ENCODE results near the gene JARID2.
"Not testable (repeated sequence)": the region's sequence is repeated elsewhere in the genome, so short reads cannot be mapped to it uniquely, and the experiment has no call there.

Gene JARID2

DNA sequence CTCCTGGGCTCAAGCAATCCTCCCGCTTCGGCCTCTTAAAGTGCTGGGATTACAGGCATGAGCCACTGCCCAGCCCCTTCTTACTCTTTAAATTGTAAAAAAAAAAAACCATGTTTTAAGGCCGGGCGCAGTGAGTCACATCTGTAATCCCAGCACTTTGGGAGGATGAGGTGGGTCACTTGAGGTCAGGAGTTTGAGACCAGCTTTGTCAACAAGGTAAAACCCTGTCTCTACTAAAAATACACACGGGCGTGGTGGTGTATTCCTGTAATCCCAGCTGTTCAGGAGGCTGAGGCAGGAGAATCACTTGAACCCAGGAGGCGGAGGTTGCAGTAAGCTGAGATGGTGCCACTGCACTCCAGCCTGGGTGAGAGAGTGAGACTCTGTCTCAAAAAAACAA is 43.6 kb downstream of the JARID2 start:
- not testable (repeated sequence) for DNase-seq (ENCODE audit: low read depth)

DNA sequence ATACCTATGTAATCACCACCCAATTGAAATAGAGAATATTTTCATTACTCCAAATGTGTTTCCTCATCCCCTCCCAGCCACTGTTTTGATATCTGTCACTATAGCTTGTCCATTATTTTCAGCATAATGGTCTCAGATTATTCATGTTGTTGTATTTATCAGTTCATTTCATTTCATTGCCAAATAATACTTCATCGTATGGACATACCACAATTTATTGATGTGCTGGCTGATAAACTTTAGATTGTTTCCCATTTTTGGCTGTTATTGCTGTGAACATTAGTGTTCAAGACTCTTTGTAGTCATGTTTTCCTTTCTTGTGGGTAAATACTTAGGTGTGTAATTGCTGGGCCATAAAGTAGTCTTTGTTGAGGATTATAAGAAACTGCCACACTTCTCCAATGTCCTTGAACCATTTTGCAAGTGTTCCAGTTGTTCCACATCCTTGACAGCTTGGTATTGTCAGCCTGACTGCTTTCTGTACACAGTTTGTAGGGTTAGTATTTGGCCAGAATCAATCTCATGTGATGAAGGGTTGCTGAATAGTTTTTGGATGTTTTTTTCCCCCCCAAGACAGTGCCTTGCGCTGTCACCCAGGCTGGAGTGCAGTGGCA is 44.3 kb downstream of the JARID2 start:
- DNase-seq (ENCODE audit: low read depth) = no peak

DNA sequence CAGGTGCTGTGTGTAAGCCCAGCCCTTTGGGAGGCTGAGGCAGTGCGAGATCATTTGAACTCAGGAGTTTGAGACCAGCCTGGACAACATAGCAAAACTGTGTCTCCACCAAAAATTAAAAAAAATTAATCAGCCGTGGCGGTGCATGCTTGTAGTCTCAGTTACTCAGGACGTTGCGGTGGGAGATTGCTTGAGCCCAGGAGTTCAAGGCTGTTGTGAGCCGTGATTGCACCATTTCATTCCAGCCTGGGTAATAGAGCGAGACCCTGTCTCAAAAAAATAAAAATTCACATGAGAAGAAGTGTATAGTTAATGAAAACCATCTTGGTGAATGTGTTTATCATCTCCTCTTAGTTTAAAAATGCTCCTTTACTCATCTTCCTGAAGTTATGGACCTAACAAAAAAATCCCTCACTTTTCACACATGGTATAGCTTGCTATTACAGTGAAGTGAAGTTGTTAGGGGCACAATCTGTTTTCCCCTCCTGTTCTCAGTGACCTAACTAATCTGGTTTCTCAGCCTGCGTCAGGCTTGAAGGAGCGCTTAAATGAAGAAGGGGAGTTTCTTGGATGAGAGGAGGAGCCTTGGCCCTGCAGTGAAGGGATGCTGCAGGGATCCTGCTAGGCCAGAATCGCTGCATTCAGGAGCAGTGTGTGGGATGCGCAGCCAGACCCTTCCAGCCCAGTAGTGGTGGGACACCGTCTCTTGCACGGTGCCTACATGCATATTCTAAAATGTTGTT is 45.3 kb downstream of the JARID2 start:
- DNase-seq (ENCODE audit: low read depth) = no peak

- no peak for DNase-seq (ENCODE audit: low read depth)
Measured at GRCh38 chr6:15292721-15293302, 46.9 kb downstream of the JARID2 start.

DNA sequence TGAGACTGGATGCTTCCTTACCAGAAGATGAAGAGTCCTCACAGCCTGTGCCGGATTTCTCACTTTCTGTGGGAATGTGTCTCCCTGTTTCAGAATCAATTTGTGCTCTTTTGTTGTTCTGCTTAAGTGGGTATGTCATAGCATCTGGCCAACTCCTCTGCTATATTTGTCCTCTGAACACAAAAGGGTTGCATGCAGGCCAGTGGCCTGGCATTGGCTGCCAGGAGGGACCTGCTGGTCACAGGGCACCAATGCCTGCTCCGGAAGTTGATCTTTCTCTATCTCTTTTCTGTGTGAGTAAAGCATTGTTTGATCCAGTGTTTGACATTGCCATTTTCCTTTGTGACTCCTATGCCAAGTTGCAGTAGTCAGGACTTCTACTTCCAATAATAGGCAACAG is 47.8 kb downstream of the JARID2 start:
- DNase-seq (ENCODE audit: low read depth) = no peak

DNA sequence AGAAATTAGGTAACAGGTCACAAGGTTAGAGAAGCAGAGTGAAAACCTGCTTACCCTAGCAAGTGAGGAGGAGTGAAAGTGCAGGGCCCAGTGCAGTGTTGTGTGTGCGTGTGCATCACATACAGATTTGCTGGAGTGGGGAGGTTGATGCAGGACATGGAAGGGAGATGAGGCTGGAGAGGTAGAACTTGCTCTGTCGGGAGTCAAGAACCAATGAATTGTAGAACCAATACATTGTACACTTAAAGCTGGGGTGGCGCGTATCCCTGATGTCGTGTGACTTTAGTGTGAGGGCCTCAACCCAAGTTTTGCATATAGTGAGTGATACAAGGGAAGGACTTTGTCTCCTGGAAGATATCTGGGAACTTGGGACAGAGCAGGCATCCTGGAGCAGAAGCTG is 48.6 kb downstream of the JARID2 start:
- no peak for DNase-seq (ENCODE audit: low read depth)

DNA sequence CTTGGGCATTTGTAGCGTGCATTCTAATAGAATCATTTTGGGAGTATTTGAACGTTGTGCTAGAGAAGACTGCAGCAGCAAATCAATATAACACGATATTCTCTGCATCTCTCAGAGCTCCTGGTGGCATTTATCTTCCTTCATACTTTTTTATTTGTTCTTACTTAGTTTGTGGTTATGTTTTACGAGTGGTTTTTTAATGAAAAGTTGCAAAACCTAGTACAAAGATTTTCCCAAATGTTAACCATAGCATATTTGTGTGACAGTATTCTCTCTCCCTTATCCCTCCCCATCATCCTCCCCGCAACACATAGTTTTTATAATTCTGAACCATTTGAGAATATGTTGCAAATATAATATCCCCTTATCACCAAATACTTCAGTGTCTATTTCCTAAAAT is 50.4 kb downstream of the JARID2 start:
- DNase-seq (ENCODE audit: low read depth) = no peak

DNA sequence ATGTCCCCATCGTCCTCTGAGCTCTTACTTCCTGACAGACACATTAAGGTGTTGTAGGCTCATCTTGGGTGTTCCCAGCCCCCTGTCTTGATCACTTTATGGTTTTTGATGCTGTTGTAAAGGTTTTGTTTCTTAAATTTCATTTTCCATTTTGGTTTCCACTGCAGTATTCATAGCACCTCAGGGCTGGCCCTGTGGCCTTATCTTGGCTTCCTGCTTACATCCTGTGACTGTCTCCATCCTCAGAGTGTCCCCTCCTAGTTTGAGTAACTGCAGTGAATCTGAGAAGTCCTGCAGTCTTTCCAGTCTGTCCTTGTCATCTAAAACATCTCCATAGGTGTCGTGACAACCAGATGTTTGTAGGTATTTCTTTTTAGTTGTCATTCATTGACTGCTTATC is 50.9 kb downstream of the JARID2 start:
- DNase-seq (ENCODE audit: low read depth) = no peak

GRCh38 chr6:15297167-15297566 is 51.3 kb downstream of the JARID2 start:
- DNase-seq (ENCODE audit: low read depth) = not testable (repeated sequence)

DNA sequence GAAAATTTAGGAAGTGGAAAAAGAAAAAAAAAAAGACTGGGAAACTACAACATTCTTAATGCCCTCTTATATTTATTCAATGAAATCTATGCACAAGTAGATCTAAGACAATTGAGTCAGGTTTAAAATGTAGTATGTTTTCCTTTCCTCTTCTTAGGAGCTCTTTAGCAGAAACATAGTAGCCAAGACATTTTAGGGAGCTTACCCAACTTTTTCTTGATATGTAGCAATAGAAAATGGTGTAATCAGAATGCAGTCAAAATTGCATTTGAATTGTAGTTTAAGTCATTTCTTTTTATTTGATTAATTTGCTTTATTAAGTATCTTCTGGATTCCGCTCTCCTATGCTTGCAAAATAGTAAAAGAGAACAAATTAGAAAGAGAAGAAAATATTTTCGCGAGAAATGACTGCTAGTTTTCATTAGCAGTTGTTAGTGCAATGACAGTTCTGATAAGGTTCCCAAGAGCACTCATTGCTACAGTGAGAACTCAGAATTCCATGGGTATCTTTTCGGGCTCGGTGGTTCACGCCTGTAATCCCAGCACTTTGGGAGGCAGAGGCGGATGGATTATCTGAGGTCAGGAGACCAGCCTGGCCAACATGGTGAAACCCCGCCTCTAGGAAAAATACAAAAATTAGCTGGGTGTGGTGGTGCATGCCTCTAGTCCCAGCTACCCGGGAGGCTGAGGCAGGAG is 52.2 kb downstream of the JARID2 start:
- no peak for DNase-seq (ENCODE audit: low read depth)

DNA sequence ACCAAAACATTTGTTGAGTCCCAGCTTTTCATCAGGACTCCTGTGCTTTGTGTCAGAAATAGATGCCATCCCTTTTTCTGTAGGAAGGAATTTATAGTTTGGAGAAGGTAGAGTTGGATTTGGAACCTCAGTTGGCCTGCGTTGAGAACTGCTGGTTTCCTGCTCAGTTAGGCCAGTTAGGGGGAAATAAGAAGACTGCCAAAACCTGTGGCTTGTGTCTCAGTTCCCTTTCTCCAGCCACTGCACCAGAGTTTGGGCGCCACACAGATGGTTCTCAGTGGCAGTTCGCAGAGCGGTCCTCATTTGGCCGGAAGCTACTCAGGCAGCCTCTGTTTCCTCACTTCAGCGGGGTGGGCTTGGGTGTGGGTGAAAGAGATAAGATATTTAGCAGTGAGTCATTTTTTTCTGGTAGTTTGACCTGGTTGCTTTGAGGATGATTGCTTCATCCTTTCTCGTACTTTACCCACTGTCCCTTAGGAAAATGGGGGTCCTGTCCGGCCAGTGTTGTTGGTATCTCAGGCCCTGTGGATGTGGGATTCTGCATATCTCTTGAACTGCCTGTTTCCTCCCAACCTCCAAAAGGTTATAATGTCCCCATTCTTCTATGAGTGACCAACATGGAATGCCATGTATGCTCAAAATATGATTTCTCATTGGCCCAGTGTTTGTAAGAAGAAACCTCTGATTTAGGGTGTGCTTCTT is 53.7 kb downstream of the JARID2 start:
- no peak for DNase-seq (ENCODE audit: low read depth)

DNA sequence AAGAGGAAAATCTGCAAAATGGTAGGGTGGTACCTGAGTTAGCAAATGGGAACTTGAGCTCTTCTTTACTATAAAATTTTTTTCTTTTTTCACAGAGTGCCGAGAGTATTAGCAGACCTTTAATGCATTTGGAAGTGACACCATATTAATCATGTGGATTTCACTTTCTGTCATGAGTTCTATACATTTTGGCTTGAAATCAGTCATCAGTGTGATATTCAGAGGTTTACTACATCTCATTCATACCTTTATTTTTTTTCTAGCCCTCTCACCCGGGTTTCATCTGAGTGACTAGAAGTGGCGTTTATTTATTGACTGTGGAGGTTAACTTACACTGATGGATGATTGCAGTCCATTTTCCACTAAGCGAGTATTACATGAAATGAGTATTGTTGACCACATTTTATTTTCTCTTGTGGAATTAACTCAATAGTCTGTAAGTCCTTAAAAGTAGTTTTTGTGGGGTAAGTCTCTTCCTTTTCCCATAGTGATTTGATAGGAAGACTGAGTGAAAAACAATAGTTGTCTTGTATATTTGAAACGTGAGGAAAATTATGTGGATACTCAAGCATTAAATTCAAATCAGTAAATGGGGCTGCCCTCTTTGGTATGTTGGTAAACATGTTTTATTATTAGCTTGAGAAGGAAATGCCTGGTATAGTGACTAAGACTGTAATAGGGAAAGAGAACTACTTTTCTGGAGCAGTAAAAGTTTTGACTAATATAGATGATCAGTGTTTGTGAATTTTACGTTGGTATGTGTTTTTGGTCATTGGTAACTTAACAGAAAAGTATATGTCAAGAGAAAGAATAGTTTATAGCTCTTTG is 55.5 kb downstream of the JARID2 start:
- no peak for DNase-seq (ENCODE audit: low read depth)

DNA sequence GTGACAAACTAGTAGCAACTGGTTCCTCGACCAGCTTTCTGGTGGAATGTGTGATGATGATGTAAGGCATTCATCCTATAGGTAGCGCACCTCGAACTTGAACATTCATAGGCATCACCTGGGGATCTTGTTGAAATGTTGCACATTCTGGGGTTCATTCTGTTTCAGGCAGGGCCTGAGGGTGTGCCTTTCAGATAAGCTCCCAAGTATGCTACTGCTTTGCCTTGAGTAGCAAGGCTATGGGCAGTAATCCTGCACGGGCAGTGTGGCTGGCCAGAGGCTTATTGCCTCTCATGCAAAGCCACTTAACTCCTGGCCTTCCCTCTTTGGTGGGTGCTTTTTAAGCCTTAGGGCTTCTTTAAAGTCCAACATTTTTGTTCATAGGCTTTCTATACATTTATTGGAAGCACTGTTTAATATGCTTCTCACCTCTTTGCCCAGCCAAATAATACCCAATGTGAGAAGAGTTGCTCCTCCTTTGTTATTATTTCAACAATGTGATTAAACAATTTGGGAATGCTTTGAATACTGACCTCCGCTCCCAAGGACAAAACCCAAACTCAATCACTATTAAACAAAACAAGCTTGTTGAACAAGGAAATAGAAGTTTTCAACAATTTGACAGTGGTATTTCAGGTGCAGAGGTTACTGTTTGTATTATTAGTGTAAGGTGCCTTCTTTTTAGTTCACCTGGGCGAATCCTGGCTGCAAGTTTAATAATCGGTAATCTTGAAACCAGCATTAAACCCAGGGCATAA is 57.5 kb downstream of the JARID2 start:
- no peak for DNase-seq (ENCODE audit: low read depth)

GRCh38 chr6:15303920-15304291 is 58.0 kb downstream of the JARID2 start:
- DNase-seq (ENCODE audit: low read depth) = no peak

DNA sequence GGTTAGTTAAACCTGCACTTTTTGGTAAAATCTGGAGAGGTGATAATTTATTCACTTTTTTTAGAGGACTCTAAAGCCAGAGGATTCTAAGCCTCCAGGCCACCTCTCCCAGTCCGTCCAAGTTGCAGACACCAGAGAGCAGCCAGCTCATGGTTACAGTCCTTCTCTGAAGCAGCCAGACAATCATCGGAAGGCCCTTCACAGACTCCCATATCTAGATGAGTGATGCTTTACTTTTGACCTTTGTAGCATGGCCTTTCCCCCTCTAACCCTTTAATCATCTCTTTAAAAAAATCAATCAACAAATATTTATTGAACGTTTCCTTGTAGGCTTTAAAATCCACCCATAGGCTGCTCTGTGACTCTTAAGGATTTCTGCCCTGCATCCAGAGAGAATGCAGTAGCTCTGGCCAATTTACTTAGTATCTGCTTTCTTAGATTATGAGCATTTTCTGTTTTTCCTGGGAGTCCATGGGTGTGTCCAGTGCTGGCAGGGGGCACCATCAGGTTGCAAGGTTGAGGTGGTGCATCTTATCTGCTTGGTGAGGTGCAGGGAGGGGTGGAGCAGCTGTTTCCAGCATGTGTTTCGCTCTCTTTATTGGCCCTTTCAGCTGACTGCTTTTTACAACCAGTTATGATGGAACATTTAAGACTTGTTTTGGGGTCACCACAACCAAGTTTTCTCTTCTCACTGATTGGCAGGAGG is 58.6 kb downstream of the JARID2 start:
- no peak for DNase-seq (ENCODE audit: low read depth)

DNA sequence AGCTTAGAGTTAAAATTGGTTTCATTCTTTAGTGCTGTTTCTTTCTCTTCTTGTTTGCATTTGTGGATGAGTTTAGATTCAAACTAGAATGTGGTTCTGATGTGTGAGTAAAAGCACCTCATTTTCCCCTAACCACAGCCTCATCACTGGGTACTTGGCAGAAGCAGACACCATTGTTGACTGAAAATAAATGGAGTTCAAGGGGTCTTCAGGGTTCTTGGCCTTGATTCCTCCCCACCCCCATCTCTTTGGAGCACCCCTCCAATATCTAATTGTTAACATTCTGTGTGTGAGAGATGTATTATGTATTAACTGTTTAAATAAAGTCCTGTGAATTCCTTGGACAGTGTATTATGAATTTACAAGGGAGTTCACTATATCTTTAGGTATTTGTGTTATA is 59.6 kb downstream of the JARID2 start:
- DNase-seq (ENCODE audit: low read depth) = no peak

- DNase-seq (ENCODE audit: low read depth) = no peak
Measured at GRCh38 chr6:15305909-15306308, 60.0 kb downstream of the JARID2 start.

GRCh38 chr6:15308435-15309213 is 62.8 kb downstream of the JARID2 start:
- no peak for DNase-seq (ENCODE audit: low read depth)

- DNase-seq (ENCODE audit: low read depth) = no peak
Measured at GRCh38 chr6:15309611-15310283, 63.9 kb downstream of the JARID2 start.
